ENCODE results near the gene CDC42SE2.

The CDC42SE2 gene

GRCh38 chr5:131281868-131282234 lies 18.0 kb downstream of the CDC42SE2 start:
- peak overlapping the region; percentile 22; the same call in 1 of the 2 replicates for H3K4me3 ChIP-seq (ENCODE audit: low read depth, low read length)

GRCh38 chr5:131282235-131282634 lies 18.4 kb downstream of the CDC42SE2 start:
- no peak overlapping the region; the same call in 1 of the 2 replicates for H3K4me3 ChIP-seq (ENCODE audit: low read depth, low read length)
- TF ChIP-seq CTCF (IDR thresholded peaks at IDR 0.05; ENCODE audit: low read depth, low read length, missing control alignments) = no peak

More at GRCh38 chr5:131281868-131282234, 18.0 kb downstream of the CDC42SE2 start:
- no peak for TF ChIP-seq CTCF (IDR thresholded peaks at IDR 0.05; ENCODE audit: low read depth, low read length, missing control alignments)
- DNase-seq (ENCODE audit: low read depth) = no peak

GRCh38 chr5:131285703-131286399 lies 22.0 kb downstream of the CDC42SE2 start:
- no peak for TF ChIP-seq CTCF (IDR thresholded peaks at IDR 0.05; ENCODE audit: low read depth, low read length, missing control alignments)
- no peak for DNase-seq (ENCODE audit: low read depth)
- no peak overlapping the region for H3K4me3 ChIP-seq (ENCODE audit: low read depth, low read length)

More at GRCh38 chr5:131282235-131282634, 18.4 kb downstream of the CDC42SE2 start:
- no peak for DNase-seq (ENCODE audit: low read depth)

GRCh38 chr5:131286400-131286715 lies 22.5 kb downstream of the CDC42SE2 start:
- no peak for TF ChIP-seq CTCF (IDR thresholded peaks at IDR 0.05; ENCODE audit: low read depth, low read length, missing control alignments)
- no peak for DNase-seq (ENCODE audit: low read depth)
- no peak overlapping the region for H3K4me3 ChIP-seq (ENCODE audit: low read depth, low read length)

- TF ChIP-seq CTCF (IDR thresholded peaks at IDR 0.05; ENCODE audit: low read depth, low read length, missing control alignments) = no peak
- H3K4me3 ChIP-seq (ENCODE audit: low read depth, low read length) = no peak overlapping the region
- no peak for DNase-seq (ENCODE audit: low read depth)
Measured at GRCh38 chr5:131288328-131288727, 24.5 kb downstream of the CDC42SE2 start.

- H3K4me3 ChIP-seq (ENCODE audit: low read depth, low read length) = peak overlapping the region; percentile 15; the same call in 1 of the 2 replicates
- no peak for TF ChIP-seq CTCF (IDR thresholded peaks at IDR 0.05; ENCODE audit: low read depth, low read length, missing control alignments)
Measured at GRCh38 chr5:131289738-131290137, 25.9 kb downstream of the CDC42SE2 start.

GRCh38 chr5:131296213-131296672 lies 32.4 kb downstream of the CDC42SE2 start:
- no peak for TF ChIP-seq CTCF (IDR thresholded peaks at IDR 0.05; ENCODE audit: low read depth, low read length, missing control alignments)
- DNase-seq (ENCODE audit: low read depth) = no peak

More at GRCh38 chr5:131289738-131290137, 25.9 kb downstream of the CDC42SE2 start:
- DNase-seq (ENCODE audit: low read depth) = no peak

More at GRCh38 chr5:131296213-131296672, 32.4 kb downstream of the CDC42SE2 start:
- H3K4me3 ChIP-seq (ENCODE audit: low read depth, low read length) = no peak overlapping the region
